Measurements from ENCODE around the gene AMBRA1.

AMBRA1 gene

GRCh38 chr11:46347637-46348311, 246.0 kb downstream of the AMBRA1 start:
- DNase-seq (ENCODE audit: low spot score) = no peak

- peak; percentile 92 for DNase-seq (ENCODE audit: low spot score)
These were observed 246.8 kb downstream of the AMBRA1 start, which contains the start of gene DGKZ for GRCh38 chr11:46346886-46347636. TSS of gene DGKZ (plus strand) at chr11:46347463. CDS start at chr11:46347660, 197 bp downstream.
